ENCODE data around the gene OPHN1. TPM values are rescaled to one million over a fixed set of nuclear protein-coding genes. Genes with fewer than 3 reads are reported as not detected.
"Not testable (repeated sequence)": the region's sequence is repeated elsewhere in the genome, so short reads cannot be mapped to it uniquely, and the experiment has no call there.

OPHN1 gene
- total RNA-seq, 1 experiment from 2014 or later = 3.3 TPM

DNA sequence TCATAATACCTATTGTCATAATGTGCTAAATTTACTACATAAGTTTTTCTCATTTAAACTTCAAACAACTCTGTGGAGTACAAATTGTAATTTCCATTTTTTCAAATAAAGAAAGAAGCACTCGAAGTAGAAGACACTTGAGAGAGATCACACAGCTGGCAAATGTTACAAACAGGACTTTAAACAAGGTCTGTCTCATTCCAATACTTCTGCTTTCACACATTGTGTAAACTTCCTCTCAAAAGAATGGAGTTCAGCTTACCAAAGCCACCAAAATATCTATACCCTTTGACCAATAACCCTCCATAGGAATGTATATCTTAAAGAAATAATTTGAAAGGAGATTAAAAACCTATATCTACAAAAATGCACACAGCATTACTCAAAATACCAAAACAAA, 88.3 kb downstream of the OPHN1 start:
- CTCF ChIA-PET = no interaction called here
- Histone ChIP-seq H3K9me3 (ENCODE audit: low read depth, low read length, poor library complexity, severe bottlenecking) (no peaks in the 10 kb centered on the region), H3K36me3 (ENCODE audit: insufficient read depth, low read length, poor library complexity, severe bottlenecking) (no peaks in the 10 kb centered on the region), H3K4me3 (ENCODE audit: low read depth, low read length, poor library complexity, severe bottlenecking) (no peak overlapping the region), H3K27ac (ENCODE audit: low read depth, low read length, poor library complexity, severe bottlenecking) (no peak overlapping the region), H3K4me1 (ENCODE audit: insufficient read depth, low read length, poor library complexity, severe bottlenecking) (no peaks in the 10 kb centered on the region), H3K27me3 (replicated peaks; ENCODE audit: insufficient read depth, low read depth, low read length, poor library complexity) (no peaks in the 10 kb centered on the region)
- TF ChIP-seq EZH2 (IDR thresholded peaks at IDR 0.05; ENCODE audit: borderline replicate concordance, low read depth, low read length, poor library complexity, severe bottlenecking) (no peak), CTCF (conservative IDR thresholded peaks at IDR 0.05; ENCODE audit: low read depth, low read length) (no peak)
- POLR2A ChIA-PET (ENCODE audit: low non-redundant PET) = no interaction called here
- DNase-seq (ENCODE audit: low spot score) = no peak
- intact Hi-C loops (cut with micrococcal nuclease; ENCODE audit: unreplicated experiment) = no loop called here
- no TSS peak for BruUV-seq (replicated peaks)

- BruUV-seq (replicated peaks) = no TSS peak
- DNase-seq (ENCODE audit: low spot score) = no peak
- H3K36me3 ChIP-seq (ENCODE audit: insufficient read depth, low read length, poor library complexity, severe bottlenecking) = no peaks in the 10 kb centered on the region
- CTCF ChIA-PET = no interaction called here
- intact Hi-C loops (cut with micrococcal nuclease; ENCODE audit: unreplicated experiment) = no loop called here
- H3K4me3 ChIP-seq (ENCODE audit: low read depth, low read length, poor library complexity, severe bottlenecking) = no peak overlapping the region
- TF ChIP-seq EZH2 (IDR thresholded peaks at IDR 0.05; ENCODE audit: borderline replicate concordance, low read depth, low read length, poor library complexity, severe bottlenecking) (no peak), CTCF (conservative IDR thresholded peaks at IDR 0.05; ENCODE audit: low read depth, low read length) (no peak)
- H3K9me3 ChIP-seq (ENCODE audit: low read depth, low read length, poor library complexity, severe bottlenecking) = no peaks in the 10 kb centered on the region
- POLR2A ChIA-PET (ENCODE audit: low non-redundant PET) = no interaction called here
- no peaks in the 10 kb centered on the region for H3K4me1 ChIP-seq (ENCODE audit: insufficient read depth, low read length, poor library complexity, severe bottlenecking)
- H3K27ac ChIP-seq (ENCODE audit: low read depth, low read length, poor library complexity, severe bottlenecking) = no peak overlapping the region
- H3K27me3 ChIP-seq (replicated peaks; ENCODE audit: insufficient read depth, low read depth, low read length, poor library complexity) = no peaks in the 10 kb centered on the region
These were observed 89.7 kb downstream of the OPHN1 start for GRCh38 chrX:68343551-68343950.

- ChIA-PET CTCF (no interaction called here), POLR2A (ENCODE audit: low non-redundant PET) (no interaction called here)
- no peak for TF ChIP-seq CTCF (conservative IDR thresholded peaks at IDR 0.05; ENCODE audit: low read depth, low read length)
- no peak for TF ChIP-seq EZH2 (IDR thresholded peaks at IDR 0.05; ENCODE audit: borderline replicate concordance, low read depth, low read length, poor library complexity, severe bottlenecking)
- peak overlapping the region; percentile 16 for H3K27ac ChIP-seq (ENCODE audit: low read depth, low read length, poor library complexity, severe bottlenecking)
- DNase-seq (ENCODE audit: low spot score) = peak; percentile 67
- no peaks in the 10 kb centered on the region for H3K36me3 ChIP-seq (ENCODE audit: insufficient read depth, low read length, poor library complexity, severe bottlenecking)
- intact Hi-C loops (cut with micrococcal nuclease; ENCODE audit: unreplicated experiment) = no loop called here
- no peaks in the 10 kb centered on the region for H3K27me3 ChIP-seq (replicated peaks; ENCODE audit: insufficient read depth, low read depth, low read length, poor library complexity)
- H3K4me3 ChIP-seq (ENCODE audit: low read depth, low read length, poor library complexity, severe bottlenecking) = no peak overlapping the region
- H3K4me1 ChIP-seq (ENCODE audit: insufficient read depth, low read length, poor library complexity, severe bottlenecking) = no peaks in the 10 kb centered on the region
- no TSS peak for BruUV-seq (replicated peaks)
- no peaks in the 10 kb centered on the region for H3K9me3 ChIP-seq (ENCODE audit: low read depth, low read length, poor library complexity, severe bottlenecking)
These were observed 101.0 kb downstream of the OPHN1 start for GRCh38 chrX:68332201-68332731.

GRCh38 chrX:68326841-68327240, 106.5 kb downstream of the OPHN1 start:
- CTCF ChIA-PET; BruUV-seq (replicated peaks); intact Hi-C loops (cut with micrococcal nuclease; ENCODE audit: unreplicated experiment); H3K27me3 ChIP-seq (replicated peaks; ENCODE audit: insufficient read depth, low read depth, low read length, poor library complexity); H3K9me3 ChIP-seq (ENCODE audit: low read depth, low read length, poor library complexity, severe bottlenecking); H3K4me3 ChIP-seq (ENCODE audit: low read depth, low read length, poor library complexity, severe bottlenecking); H3K4me1 ChIP-seq (ENCODE audit: insufficient read depth, low read length, poor library complexity, severe bottlenecking); DNase-seq (ENCODE audit: low spot score); H3K36me3 ChIP-seq (ENCODE audit: insufficient read depth, low read length, poor library complexity, severe bottlenecking); POLR2A ChIA-PET (ENCODE audit: low non-redundant PET); H3K27ac ChIP-seq (ENCODE audit: low read depth, low read length, poor library complexity, severe bottlenecking): not testable (repeated sequence)

Measured in A673 (cell line).